Glutamatergic neuron (in vitro differentiated cells): Measurements from ENCODE around the gene UBE2L6. TPM values are rescaled to one million over a fixed set of nuclear protein-coding genes. Genes with fewer than 3 reads are reported as not detected.

Source experiments
- DNase-seq: peaks from one replicate; pipeline ENCODE4 v3.0.0; 2022
- H3K27ac Mint-ChIP-seq: one replicate; pipeline ENCODE4 v1.8.0; 2020; ENCODE audit warnings: mild to moderate bottlenecking, mixed read lengths, inconsistent platforms; ENCODE audit not compliant: unreplicated experiment
- H3K27me3 Mint-ChIP-seq: one replicate; pipeline ENCODE4 v1.8.0; 2020; ENCODE audit warnings: mild to moderate bottlenecking, moderate library complexity, mixed read lengths, inconsistent platforms; ENCODE audit not compliant: unreplicated experiment
- H3K36me3 Mint-ChIP-seq: one replicate; pipeline ENCODE4 v1.8.0; 2020; ENCODE audit warnings: mild to moderate bottlenecking, mixed read lengths, inconsistent platforms; ENCODE audit not compliant: unreplicated experiment
- H3K4me1 Mint-ChIP-seq: one replicate; pipeline ENCODE4 v1.8.0; 2020; ENCODE audit warnings: mild to moderate bottlenecking, low read depth, mixed read lengths, inconsistent platforms; ENCODE audit not compliant: unreplicated experiment
- H3K4me3 Mint-ChIP-seq: one replicate; pipeline ENCODE4 v1.8.0; 2020; ENCODE audit warnings: mild to moderate bottlenecking, mixed read lengths, inconsistent platforms; ENCODE audit not compliant: unreplicated experiment
- H3K9me3 Mint-ChIP-seq: one replicate; pipeline ENCODE4 v1.8.0; 2020; ENCODE audit warnings: mild to moderate bottlenecking, moderate library complexity, mixed read lengths, inconsistent platforms; ENCODE audit not compliant: unreplicated experiment
- CTCF ChIP-seq: fragments of 200-600 bp; sonication (generic); IDR thresholded peaks from one replicate; pipeline ENCODE4 v1.5.0; 2021; ENCODE audit not compliant: partially characterized antibody, unreplicated experiment
- total RNA-seq: library from RNA; stranded (reverse); fragmentation: NEBNext Ultra II Directional; extraction: Animal tissue kit (Norgen Biotek cat#: 25700); gene quantifications from one replicate; pipeline ENCODE4 v1.2.1, GENCODE V29; 2021; ENCODE audit not compliant: unreplicated experiment

The UBE2L6 gene
- total RNA-seq, 1 donor from 2014 or later, result 199 TPM

GRCh38 chr11:57549983-57550382 lies 17.5 kb downstream of the UBE2L6 start:
- no peak overlapping the region for H3K27ac Mint-ChIP-seq
- DNase-seq, result no peak
- H3K27me3 Mint-ChIP-seq, result peaks cover 6% of the 10 kb centered on the region
- TF ChIP-seq CTCF, result no peak
- no peak overlapping the region for H3K4me3 Mint-ChIP-seq
- H3K4me1 Mint-ChIP-seq, result peaks cover 3% of the 10 kb centered on the region
- H3K36me3 Mint-ChIP-seq, result peaks cover 6% of the 10 kb centered on the region
- H3K9me3 Mint-ChIP-seq, result peaks cover 3% of the 10 kb centered on the region

GRCh38 chr11:57547854-57548377 lies 19.6 kb downstream of the UBE2L6 start:
- H3K27ac Mint-ChIP-seq, result no peak overlapping the region
- H3K4me1 Mint-ChIP-seq, result peaks cover 3% of the 10 kb centered on the region
- H3K9me3 Mint-ChIP-seq, result peaks cover 6% of the 10 kb centered on the region
- no peak for TF ChIP-seq CTCF
- peaks cover 3% of the 10 kb centered on the region for H3K27me3 Mint-ChIP-seq
- H3K36me3 Mint-ChIP-seq, result peaks cover 6% of the 10 kb centered on the region
- DNase-seq, result no peak
- no peak overlapping the region for H3K4me3 Mint-ChIP-seq

- H3K27me3 Mint-ChIP-seq, result peaks cover 2% of the 10 kb centered on the region
- peak overlapping the region; percentile 43 for H3K27ac Mint-ChIP-seq
- peaks cover 6% of the 10 kb centered on the region for H3K9me3 Mint-ChIP-seq
- peak; percentile 47 for DNase-seq
- no peak for TF ChIP-seq CTCF
- H3K36me3 Mint-ChIP-seq, result no peaks in the 10 kb centered on the region
- no peak overlapping the region for H3K4me3 Mint-ChIP-seq
- H3K4me1 Mint-ChIP-seq, result peaks cover 2% of the 10 kb centered on the region
Observed at GRCh38 chr11:57546869-57547475, 20.5 kb downstream of the UBE2L6 start.

GRCh38 chr11:57546451-57546850 lies 21.0 kb downstream of the UBE2L6 start:
- Mint-ChIP-seq H3K27ac (no peak overlapping the region), H3K36me3 (no peaks in the 10 kb centered on the region)

More at GRCh38 chr11:57546451-57546850, 21.0 kb downstream of the UBE2L6 start:
- no peak for TF ChIP-seq CTCF
- H3K4me3 Mint-ChIP-seq, result no peak overlapping the region
- H3K9me3 Mint-ChIP-seq, result peaks cover 6% of the 10 kb centered on the region
- peaks cover 2% of the 10 kb centered on the region for H3K27me3 Mint-ChIP-seq
- DNase-seq, result no peak
- H3K4me1 Mint-ChIP-seq, result no peaks in the 10 kb centered on the region
